Measurements from ENCODE around the gene RNF208. TPM values are rescaled to one million over a fixed set of nuclear protein-coding genes. Genes with fewer than 3 reads are reported as not detected.

RNF208 gene
- total RNA-seq = 1 to 10 TPM; 1.1 to 6.5 (median 1.5) TPM

GRCh38 chr9:137222190-137223077, at the start of gene RNF208:
TSS of gene RNF208 (minus strand) at chr9:137222240. CDS start at chr9:137221212, 1,028 bp downstream.
- DNase-seq = no peak
- peaks cover 11 to 26% of the 10 kb centered on the region in 2 donors for H3K4me1 ChIP-seq

GRCh38 chr9:137271696-137272076, 49.6 kb upstream of the RNF208 start:
- no peak overlapping the region for H3K4me3 ChIP-seq
- peaks cover 38 to 39% of the 10 kb centered on the region in 2 donors for H3K4me1 ChIP-seq
- TF ChIP-seq CTCF (IDR thresholded peaks at IDR 0.05 in 4 of 5, conservative IDR thresholded peaks at IDR 0.05 in 1 of 5) = no peak
- TF ChIP-seq POLR2A (IDR thresholded peaks at IDR 0.05) = no peak
- ATAC-seq (no peak), DNase-seq (no peak)
- peaks cover 0 to 4% (median 0%) of the 10 kb centered on the region in 3 donors for H3K27me3 ChIP-seq
- H3K27ac ChIP-seq = no peak overlapping the region
- peaks cover 0 to 22% of the 10 kb centered on the region in 2 donors for H3K36me3 ChIP-seq
- in situ Hi-C loops (cut with MboI; ENCODE audit: low sequenced_read_pairs in 4 of 4) (no loop called here), intact Hi-C loops (cut with DNase I; ENCODE audit: low total_unique reads) (no loop called here)
- H3K9me3 ChIP-seq = no peaks in the 10 kb centered on the region

More at GRCh38 chr9:137222190-137223077, at the start of gene RNF208:
- Histone ChIP-seq H3K9me3 (no peaks in the 10 kb centered on the region), H3K27ac (peak within 1 kb of the TSS; percentile 87 to 93 (median 90)), H3K27me3 (peaks cover 0 to 4% (median 2%) of the 10 kb centered on the region in 3 donors), H3K4me3 (peak within 1 kb of the TSS; percentile 63 to 94 (median 82)), H3K36me3 (no peaks in the 10 kb centered on the region)
- TF ChIP-seq POLR2A (IDR thresholded peaks at IDR 0.05) (peak in 1 of 2 donors; percentile 7), CTCF (IDR thresholded peaks at IDR 0.05 in 4 of 5, conservative IDR thresholded peaks at IDR 0.05 in 1 of 5) (no peak)
- in situ Hi-C loops (cut with MboI; ENCODE audit: low sequenced_read_pairs in 4 of 4) (loop anchor here in 1 of 4 donors (10.0 kb wide), 1 partner anchor 98 kb away; no protein-coding TSS in a partner anchor), intact Hi-C loops (cut with DNase I; ENCODE audit: low total_unique reads) (loop anchor here (1.0 to 5.0 kb wide), 4 partner anchors 22 to 45 kb away; partner anchors contain the start of genes ANAPC2, NELFB, SSNA1 and TPRN)
- peak; percentile 14 to 31 for ATAC-seq

- H3K27ac ChIP-seq = no peak overlapping the region
- peaks cover 32 to 33% of the 10 kb centered on the region in 2 donors for H3K4me1 ChIP-seq
- H3K9me3 ChIP-seq = no peaks in the 10 kb centered on the region
- intact Hi-C loops (cut with DNase I; ENCODE audit: low total_unique reads) = no loop called here
- H3K27me3 ChIP-seq = no peaks in the 10 kb centered on the region
- ATAC-seq = no peak
- no peak overlapping the region for H3K4me3 ChIP-seq
- in situ Hi-C loops (cut with MboI; ENCODE audit: low sequenced_read_pairs in 4 of 4) = no loop called here
- peaks cover 0 to 27% of the 10 kb centered on the region in 2 donors for H3K36me3 ChIP-seq
- TF ChIP-seq CTCF (IDR thresholded peaks at IDR 0.05 in 4 of 5, conservative IDR thresholded peaks at IDR 0.05 in 1 of 5) = no peak
- no peak for TF ChIP-seq POLR2A (IDR thresholded peaks at IDR 0.05)
- no peak for DNase-seq
Observed at GRCh38 chr9:137270929-137271695, 49.1 kb upstream of the RNF208 start.

- no peaks in the 10 kb centered on the region for H3K9me3 ChIP-seq
- TF ChIP-seq CTCF (IDR thresholded peaks at IDR 0.05 in 4 of 5, conservative IDR thresholded peaks at IDR 0.05 in 1 of 5) = no peak
- peak; percentile 52 to 72 for TF ChIP-seq POLR2A (IDR thresholded peaks at IDR 0.05)
- DNase-seq = peak; percentile 67 to 84
- peak; percentile 92 to 93 for ATAC-seq
- peaks cover 0 to 38% of the 10 kb centered on the region in 2 donors for H3K36me3 ChIP-seq
- intact Hi-C loops (cut with DNase I; ENCODE audit: low total_unique reads) = loop anchor here (2.0 to 5.0 kb wide), 2 partner anchors 29 to 47 kb away; partner anchors contain the start of genes RNF208 and TUBB4B
- peaks cover 24 to 27% of the 10 kb centered on the region in 2 donors for H3K4me1 ChIP-seq
- H3K27ac ChIP-seq = peak overlapping the region; percentile 88 to 94 (median 92)
- no peaks in the 10 kb centered on the region for H3K27me3 ChIP-seq
- peak overlapping the region; percentile 59 to 60 (median 60) for H3K4me3 ChIP-seq
- in situ Hi-C loops (cut with MboI; ENCODE audit: low sequenced_read_pairs in 4 of 4) = no loop called here
Observed at GRCh38 chr9:137269231-137269772, 47.3 kb upstream of the RNF208 start.

Data from gastrocnemius medialis (tissue), 4 donors.